ENCODE results near the gene MGAT5. TPM values are rescaled to one million over a fixed set of nuclear protein-coding genes. Genes with fewer than 3 reads are reported as not detected.

MGAT5 gene
- total RNA-seq, 1 experiment from 2014 or later, result 22.1 TPM

DNA sequence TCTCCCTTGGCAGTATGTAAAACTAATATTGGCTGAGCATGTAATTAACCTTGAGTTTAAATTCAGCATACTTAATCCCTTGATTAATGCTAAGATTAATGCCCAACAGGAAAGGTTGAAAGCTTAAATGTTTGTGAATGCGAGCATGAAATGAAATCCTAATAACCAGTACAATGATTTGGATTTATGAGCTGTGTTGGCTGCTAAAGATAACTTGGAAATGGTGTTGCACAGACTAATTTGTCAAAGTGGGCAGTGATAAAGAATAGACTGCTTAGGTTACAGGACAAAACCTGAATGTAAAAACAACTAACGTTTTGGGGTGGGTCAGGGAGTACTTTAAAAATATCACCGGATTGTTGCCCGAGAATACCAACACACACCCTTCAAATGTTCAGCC is 70.6 kb downstream of the MGAT5 start:
- TF ChIP-seq, protein P1, sequence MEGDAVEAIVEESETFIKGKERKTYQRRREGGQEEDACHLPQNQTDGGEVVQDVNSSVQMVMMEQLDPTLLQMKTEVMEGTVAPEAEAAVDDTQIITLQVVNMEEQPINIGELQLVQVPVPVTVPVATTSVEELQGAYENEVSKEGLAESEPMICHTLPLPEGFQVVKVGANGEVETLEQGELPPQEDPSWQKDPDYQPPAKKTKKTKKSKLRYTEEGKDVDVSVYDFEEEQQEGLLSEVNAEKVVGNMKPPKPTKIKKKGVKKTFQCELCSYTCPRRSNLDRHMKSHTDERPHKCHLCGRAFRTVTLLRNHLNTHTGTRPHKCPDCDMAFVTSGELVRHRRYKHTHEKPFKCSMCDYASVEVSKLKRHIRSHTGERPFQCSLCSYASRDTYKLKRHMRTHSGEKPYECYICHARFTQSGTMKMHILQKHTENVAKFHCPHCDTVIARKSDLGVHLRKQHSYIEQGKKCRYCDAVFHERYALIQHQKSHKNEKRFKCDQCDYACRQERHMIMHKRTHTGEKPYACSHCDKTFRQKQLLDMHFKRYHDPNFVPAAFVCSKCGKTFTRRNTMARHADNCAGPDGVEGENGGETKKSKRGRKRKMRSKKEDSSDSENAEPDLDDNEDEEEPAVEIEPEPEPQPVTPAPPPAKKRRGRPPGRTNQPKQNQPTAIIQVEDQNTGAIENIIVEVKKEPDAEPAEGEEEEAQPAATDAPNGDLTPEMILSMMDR (IDR thresholded peaks at IDR 0.05; ENCODE audit: insufficient read depth in 1 of 2, low read depth in 1 of 2, low read length in 1 of 2, severe bottlenecking in 1 of 2, unreplicated experiment in 1 of 2), result no peak
- no peaks in the 10 kb centered on the region for H3K27me3 Mint-ChIP-seq (ENCODE audit: insufficient read depth, unreplicated experiment)

GRCh38 chr2:134324947-134325346 is 71.1 kb downstream of the MGAT5 start:
- Mint-ChIP-seq H3K4me1 (ENCODE audit: low read depth, unreplicated experiment) (no peaks in the 10 kb centered on the region), H3K27me3 (ENCODE audit: insufficient read depth, unreplicated experiment) (no peaks in the 10 kb centered on the region), H3K9me3 (ENCODE audit: unreplicated experiment) (no peaks in the 10 kb centered on the region), H3K27ac (ENCODE audit: unreplicated experiment) (no peak overlapping the region), H3K4me3 (ENCODE audit: unreplicated experiment) (no peak overlapping the region), H3K36me3 (ENCODE audit: insufficient read depth, unreplicated experiment) (no peaks in the 10 kb centered on the region)
- ChIA-PET POLR2A (no interaction called here), CTCF (no interaction called here)
- intact Hi-C loops (cut with micrococcal nuclease; ENCODE audit: unreplicated experiment), result no loop called here
- Histone ChIP-seq H3K36me3 (ENCODE audit: control insufficient read depth, insufficient read depth, low read length) (no peaks in the 10 kb centered on the region), H3K4me3 (ENCODE audit: low read depth, low read length) (no peak overlapping the region), H3K27me3 (replicated peaks; ENCODE audit: control insufficient read depth, insufficient read depth, low read length) (no peaks in the 10 kb centered on the region), H3K9me3 (no peaks in the 10 kb centered on the region), H3K4me1 (no peaks in the 10 kb centered on the region)
- TF ChIP-seq, protein P1 (IDR thresholded peaks at IDR 0.05; ENCODE audit: insufficient read depth in 1 of 2, low read depth in 1 of 2, low read length in 1 of 2, severe bottlenecking in 1 of 2, unreplicated experiment in 1 of 2), result no peak
- BruUV-seq (replicated peaks), result no TSS peak
- DNase-seq, result no peak

More for the DNA sequence above, 70.6 kb downstream of the MGAT5 start:
- intact Hi-C loops (cut with micrococcal nuclease; ENCODE audit: unreplicated experiment), result no loop called here
- BruUV-seq (replicated peaks), result no TSS peak
- Histone ChIP-seq H3K9me3 (no peaks in the 10 kb centered on the region), H3K4me3 (ENCODE audit: low read depth, low read length) (no peak overlapping the region), H3K4me1 (no peaks in the 10 kb centered on the region), H3K36me3 (ENCODE audit: control insufficient read depth, insufficient read depth, low read length) (no peaks in the 10 kb centered on the region), H3K27me3 (replicated peaks; ENCODE audit: control insufficient read depth, insufficient read depth, low read length) (no peaks in the 10 kb centered on the region)
- no peaks in the 10 kb centered on the region for H3K4me1 Mint-ChIP-seq (ENCODE audit: low read depth, unreplicated experiment)
- H3K36me3 Mint-ChIP-seq (ENCODE audit: insufficient read depth, unreplicated experiment), result no peaks in the 10 kb centered on the region
- DNase-seq, result no peak
- CTCF ChIA-PET, result no interaction called here
- H3K9me3 Mint-ChIP-seq (ENCODE audit: unreplicated experiment), result no peaks in the 10 kb centered on the region
- no peak overlapping the region for H3K27ac Mint-ChIP-seq (ENCODE audit: unreplicated experiment)
- H3K4me3 Mint-ChIP-seq (ENCODE audit: unreplicated experiment), result no peak overlapping the region
- POLR2A ChIA-PET, result no interaction called here

DNA sequence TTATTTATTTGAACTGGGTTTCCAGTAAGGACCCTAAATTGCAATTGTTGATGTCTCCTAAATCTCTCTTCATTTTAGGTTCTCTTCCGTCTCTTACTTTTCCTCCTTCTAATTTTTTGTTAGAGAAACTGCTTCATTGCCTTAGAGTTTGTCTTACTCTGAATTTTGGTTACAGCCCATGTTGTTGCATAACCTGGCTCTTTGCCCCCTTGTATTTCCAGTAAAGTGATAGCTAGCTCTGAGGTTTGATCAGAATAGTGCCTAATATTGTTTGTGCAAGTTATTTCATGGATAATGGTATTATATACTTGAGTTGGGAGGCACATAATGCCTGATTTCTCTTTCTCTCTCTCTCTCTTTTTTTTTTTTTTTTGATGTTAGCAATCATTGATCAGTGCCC is 71.8 kb downstream of the MGAT5 start:
- H3K36me3 Mint-ChIP-seq (ENCODE audit: insufficient read depth, unreplicated experiment), result no peaks in the 10 kb centered on the region

More for the DNA sequence above, 71.8 kb downstream of the MGAT5 start:
- ChIA-PET CTCF (no interaction called here), POLR2A (no interaction called here)
- intact Hi-C loops (cut with micrococcal nuclease; ENCODE audit: unreplicated experiment), result no loop called here
- TF ChIP-seq, protein P1 (IDR thresholded peaks at IDR 0.05; ENCODE audit: insufficient read depth in 1 of 2, low read depth in 1 of 2, low read length in 1 of 2, severe bottlenecking in 1 of 2, unreplicated experiment in 1 of 2), result no peak
- Mint-ChIP-seq H3K27me3 (ENCODE audit: insufficient read depth, unreplicated experiment) (no peaks in the 10 kb centered on the region), H3K4me1 (ENCODE audit: low read depth, unreplicated experiment) (no peaks in the 10 kb centered on the region), H3K27ac (ENCODE audit: unreplicated experiment) (no peak overlapping the region), H3K4me3 (ENCODE audit: unreplicated experiment) (no peak overlapping the region), H3K9me3 (ENCODE audit: unreplicated experiment) (no peaks in the 10 kb centered on the region)
- Histone ChIP-seq H3K4me1 (no peaks in the 10 kb centered on the region), H3K36me3 (ENCODE audit: control insufficient read depth, insufficient read depth, low read length) (no peaks in the 10 kb centered on the region), H3K27me3 (replicated peaks; ENCODE audit: control insufficient read depth, insufficient read depth, low read length) (no peaks in the 10 kb centered on the region), H3K4me3 (ENCODE audit: low read depth, low read length) (no peak overlapping the region), H3K9me3 (no peaks in the 10 kb centered on the region)
- no peak for DNase-seq
- BruUV-seq (replicated peaks), result no TSS peak

Data from Caco-2 (cell line).